Activated naive CD8-positive, alpha-beta T cell treated with anti-CD3 and anti-CD28 coated beads, Interleukin-2, amount 10 ng/mL, durations not matched to agents 7 days and 5 days (primary cell): ENCODE data around the gene MAGEB5. TPM values are rescaled to one million over a fixed set of nuclear protein-coding genes. Genes with fewer than 3 reads are reported as not detected.
"Not testable (repeated sequence)": the region's sequence is repeated elsewhere in the genome, so short reads cannot be mapped to it uniquely, and the experiment has no call there.

Source experiments
- ATAC-seq: fragments of 150-1000 bp; cut with Tn5 transposase; one replicate; pipeline ENCODE4 v1.10.0; 2021; ENCODE audit warnings: low read depth, moderate library complexity
- POLR2A ChIA-PET: fragments of 350-600 bp; sonication (Branson Sonifier 250); formaldehyde crosslinking; loops from one replicate; lab custom pipeline; 2021; ENCODE audit warnings: antibody characterized with exemption; lab: Charles Lee
- DNase-seq: peaks from one replicate; pipeline ENCODE4 v3.0.0; 2021
- H3K27ac Mint-ChIP-seq: one replicate; pipeline ENCODE4 v1.8.0; 2022; ENCODE audit warnings: mild to moderate bottlenecking, mixed read lengths
- H3K27me3 Mint-ChIP-seq: one replicate; pipeline ENCODE4 v1.8.0; 2022; ENCODE audit warnings: mild to moderate bottlenecking, moderate library complexity, mixed read lengths
- H3K36me3 Mint-ChIP-seq: one replicate; pipeline ENCODE4 v1.8.0; 2021; ENCODE audit warnings: mild to moderate bottlenecking, mixed read lengths
- H3K4me1 Mint-ChIP-seq: one replicate; pipeline ENCODE4 v1.8.0; 2021; ENCODE audit warnings: mixed read lengths
- H3K4me3 Mint-ChIP-seq: one replicate; pipeline ENCODE4 v1.8.0; 2022; ENCODE audit warnings: mild to moderate bottlenecking, moderate library complexity, mixed read lengths
- H3K9me3 Mint-ChIP-seq: one replicate; pipeline ENCODE4 v1.8.0; 2021; ENCODE audit warnings: mixed read lengths
- total RNA-seq, 2 experiments: library from RNA; stranded (reverse); gene quantifications; one replicate each; pipeline ENCODE4 v1.2.3, GENCODE V29; 2021

The MAGEB5 gene, protein sequence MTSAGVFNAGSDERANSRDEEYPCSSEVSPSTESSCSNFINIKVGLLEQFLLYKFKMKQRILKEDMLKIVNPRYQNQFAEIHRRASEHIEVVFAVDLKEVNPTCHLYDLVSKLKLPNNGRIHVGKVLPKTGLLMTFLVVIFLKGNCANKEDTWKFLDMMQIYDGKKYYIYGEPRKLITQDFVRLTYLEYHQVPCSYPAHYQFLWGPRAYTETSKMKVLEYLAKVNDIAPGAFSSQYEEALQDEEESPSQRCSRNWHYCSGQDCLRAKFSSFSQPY
- not detected for total RNA-seq

DNA sequence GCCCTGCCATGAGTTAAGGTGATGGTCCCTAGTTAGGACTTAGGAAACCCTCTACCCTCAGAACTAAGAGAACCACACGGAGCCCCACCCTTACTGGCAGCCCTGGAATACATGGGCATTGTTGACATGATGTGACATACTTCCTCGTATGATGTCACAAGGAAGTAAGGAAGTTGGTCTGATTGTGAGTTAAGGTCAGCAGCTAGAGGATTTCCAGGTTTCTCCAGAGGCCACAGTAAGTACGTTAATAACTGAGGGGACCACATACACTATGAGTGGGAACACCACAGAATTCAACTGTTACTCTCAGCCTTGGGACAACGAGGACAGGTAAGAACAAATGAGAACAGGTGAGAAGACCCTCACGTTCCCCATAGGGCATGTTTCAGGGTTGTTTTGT, at the start of gene MAGEB5:
Gene MAGEB5, plus strand, starts transcription at position 301 of the 400 bp plus-strand sequence. CDS start 1,133 bp downstream, outside the sequence.
- Mint-ChIP-seq H3K4me3 (no peak within 1 kb of the TSS), H3K9me3 (no peaks in the 10 kb centered on the region), H3K27ac (no peak within 1 kb of the TSS), H3K36me3 (no peaks in the 10 kb centered on the region), H3K27me3 (no peaks in the 10 kb centered on the region), H3K4me1 (no peaks in the 10 kb centered on the region)
- no peak for ATAC-seq
- no peak for DNase-seq
- POLR2A ChIA-PET = no interaction called here

DNA sequence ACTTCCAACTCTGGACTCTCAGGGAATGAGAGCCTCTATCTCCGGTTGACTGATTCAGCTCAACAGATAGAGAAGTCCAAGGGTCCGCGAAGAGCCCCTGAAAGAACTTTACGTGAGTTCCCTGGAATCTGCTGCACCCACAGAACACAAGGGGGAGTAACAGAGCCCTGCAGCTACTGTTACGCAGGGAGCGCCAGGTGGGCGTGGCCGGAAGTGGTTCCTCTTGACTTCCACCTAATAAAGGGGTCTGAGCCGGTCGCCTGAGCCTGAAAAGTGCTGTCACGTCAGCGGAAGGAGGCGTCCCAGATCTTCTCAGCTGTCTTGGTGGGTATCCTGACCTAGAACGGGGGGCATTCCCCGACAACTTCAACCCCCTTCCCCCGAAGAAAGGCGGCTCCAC, 23.8 kb upstream of the MAGEB5 start, which contains the start of gene MAGEB6:
Gene MAGEB6, plus strand, starts transcription at position 237 of the 400 bp plus-strand sequence. CDS start 1,407 bp downstream, outside the sequence.
- no peaks in the 10 kb centered on the region for H3K27me3 Mint-ChIP-seq
- no peaks in the 10 kb centered on the region for H3K9me3 Mint-ChIP-seq
- no peak within 1 kb of the TSS for H3K27ac Mint-ChIP-seq
- no peak for ATAC-seq
- H3K36me3 Mint-ChIP-seq = no peaks in the 10 kb centered on the region
- POLR2A ChIA-PET = no interaction called here
- no peak for DNase-seq
- H3K4me3 Mint-ChIP-seq = no peak within 1 kb of the TSS
- H3K4me1 Mint-ChIP-seq = no peaks in the 10 kb centered on the region

DNA sequence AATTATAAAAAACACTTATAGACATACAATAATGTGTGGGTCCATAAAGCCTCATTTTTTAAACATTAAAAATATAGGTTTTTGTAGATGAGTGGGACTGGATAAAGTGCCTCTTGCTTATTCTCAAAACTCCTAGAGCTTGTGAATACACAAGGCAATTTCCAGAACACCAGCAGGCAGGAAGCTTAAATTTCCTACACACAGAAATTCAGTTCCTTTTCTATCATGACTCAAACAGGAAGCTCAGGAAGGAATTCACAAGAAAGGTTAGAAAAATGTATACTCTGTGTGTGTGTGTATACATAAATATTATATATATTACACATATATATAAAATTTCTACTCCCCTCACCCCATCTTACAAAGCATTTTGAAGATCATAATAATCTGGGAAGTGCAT, 12.4 kb upstream of the MAGEB5 start:
- Mint-ChIP-seq H3K4me3 (no peak overlapping the region), H3K9me3 (no peaks in the 10 kb centered on the region), H3K27ac (no peak overlapping the region), H3K36me3 (no peaks in the 10 kb centered on the region), H3K27me3 (no peaks in the 10 kb centered on the region), H3K4me1 (no peaks in the 10 kb centered on the region)
- no peak for ATAC-seq
- POLR2A ChIA-PET = no interaction called here
- DNase-seq = no peak

DNA sequence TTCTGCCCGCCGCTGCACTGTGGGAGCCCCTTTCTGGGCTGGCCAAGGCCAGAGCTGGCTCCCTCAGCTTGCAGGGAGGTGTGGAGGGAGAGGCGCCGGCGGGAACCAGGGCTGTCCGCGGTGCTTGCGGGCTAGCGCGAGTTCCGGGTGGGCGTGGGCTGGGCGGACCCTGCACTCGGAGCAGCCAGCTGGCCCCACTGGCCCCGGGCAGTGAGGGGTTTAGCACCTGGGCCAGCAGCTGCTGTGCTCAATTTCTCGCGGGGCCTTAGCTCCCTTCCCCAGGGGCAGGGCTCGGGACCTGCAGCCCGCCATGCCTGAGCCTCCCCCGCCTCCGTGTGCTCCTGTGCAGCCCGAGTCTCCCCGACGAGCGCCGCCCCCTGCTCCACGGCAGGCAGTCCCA, 11.3 kb upstream of the MAGEB5 start:
- H3K27ac Mint-ChIP-seq, H3K36me3 Mint-ChIP-seq, H3K9me3 Mint-ChIP-seq, H3K4me3 Mint-ChIP-seq, DNase-seq, H3K27me3 Mint-ChIP-seq, H3K4me1 Mint-ChIP-seq, ATAC-seq, POLR2A ChIA-PET: not testable (repeated sequence)

DNA sequence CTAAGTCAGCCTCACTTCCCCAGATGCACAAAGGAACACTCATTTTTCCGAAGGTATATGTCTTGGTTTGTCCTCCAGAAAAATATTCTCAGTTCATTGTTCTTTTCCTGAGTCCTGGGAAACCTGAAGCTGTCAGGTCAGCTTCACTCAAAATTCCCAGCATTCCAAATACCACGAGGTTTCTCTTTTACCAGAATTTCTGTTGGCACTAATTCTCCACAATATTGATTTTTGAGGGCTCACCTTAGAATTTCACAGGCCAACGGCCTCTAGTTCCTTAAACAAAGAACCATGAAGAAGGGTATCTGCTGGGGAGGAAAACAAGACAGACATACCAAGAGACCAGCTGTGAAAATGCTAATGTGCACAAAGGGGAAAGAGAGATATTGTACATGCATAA, 8.0 kb upstream of the MAGEB5 start:
- no peak for DNase-seq
- POLR2A ChIA-PET = no interaction called here
- Mint-ChIP-seq H3K4me3 (no peak overlapping the region), H3K27me3 (no peaks in the 10 kb centered on the region), H3K4me1 (no peaks in the 10 kb centered on the region), H3K27ac (no peak overlapping the region), H3K9me3 (no peaks in the 10 kb centered on the region), H3K36me3 (no peaks in the 10 kb centered on the region)
- no peak for ATAC-seq

DNA sequence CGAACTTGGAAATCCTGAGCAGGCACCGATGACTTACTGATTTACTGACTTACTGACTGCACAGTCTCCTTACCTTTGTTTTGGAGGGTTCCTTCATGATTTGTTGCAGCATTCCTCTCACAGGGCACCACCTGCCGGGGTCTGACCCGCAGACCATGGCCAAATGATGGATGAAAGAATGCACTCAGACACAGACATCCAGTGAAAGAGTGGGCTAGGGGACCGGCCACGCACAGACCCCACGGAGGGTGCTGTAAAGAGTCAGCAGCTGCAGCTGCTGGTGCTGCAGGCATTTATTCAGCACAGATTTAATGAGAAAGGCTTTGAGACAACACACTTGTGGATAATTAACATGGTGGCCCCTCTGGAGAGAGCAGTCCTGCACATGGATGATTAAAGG, 3.4 kb downstream of the MAGEB5 start:
- Mint-ChIP-seq H3K4me1 (no peaks in the 10 kb centered on the region), H3K36me3 (no peaks in the 10 kb centered on the region), H3K27ac (no peak overlapping the region), H3K9me3 (no peaks in the 10 kb centered on the region), H3K27me3 (no peaks in the 10 kb centered on the region), H3K4me3 (no peak overlapping the region)
- ATAC-seq (no peak), DNase-seq (no peak)
- POLR2A ChIA-PET = no interaction called here

DNA sequence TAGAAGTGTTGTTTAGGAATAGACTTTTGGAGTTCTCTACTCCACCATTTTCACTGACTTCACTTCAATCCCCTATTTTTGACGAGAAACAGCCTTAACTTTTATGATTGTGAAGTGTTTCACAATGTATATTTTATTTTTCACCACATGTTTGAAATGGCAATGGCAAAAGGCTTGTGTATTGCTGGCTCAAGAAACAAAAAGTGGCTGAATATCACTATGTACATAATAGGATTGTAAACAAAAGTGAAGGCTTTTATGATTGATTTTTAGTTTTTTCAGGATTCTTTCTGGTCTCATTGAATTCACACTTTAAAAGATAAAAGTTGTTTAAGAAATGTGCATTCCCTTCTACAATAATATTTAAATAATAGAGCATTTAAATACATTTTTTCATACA, 18.2 kb downstream of the MAGEB5 start:
- no peak for DNase-seq
- no peak for ATAC-seq
- Mint-ChIP-seq H3K4me3 (no peak overlapping the region), H3K4me1 (no peaks in the 10 kb centered on the region), H3K36me3 (no peaks in the 10 kb centered on the region), H3K27ac (no peak overlapping the region), H3K27me3 (no peaks in the 10 kb centered on the region), H3K9me3 (peaks cover 1% of the 10 kb centered on the region)
- POLR2A ChIA-PET = no interaction called here

DNA sequence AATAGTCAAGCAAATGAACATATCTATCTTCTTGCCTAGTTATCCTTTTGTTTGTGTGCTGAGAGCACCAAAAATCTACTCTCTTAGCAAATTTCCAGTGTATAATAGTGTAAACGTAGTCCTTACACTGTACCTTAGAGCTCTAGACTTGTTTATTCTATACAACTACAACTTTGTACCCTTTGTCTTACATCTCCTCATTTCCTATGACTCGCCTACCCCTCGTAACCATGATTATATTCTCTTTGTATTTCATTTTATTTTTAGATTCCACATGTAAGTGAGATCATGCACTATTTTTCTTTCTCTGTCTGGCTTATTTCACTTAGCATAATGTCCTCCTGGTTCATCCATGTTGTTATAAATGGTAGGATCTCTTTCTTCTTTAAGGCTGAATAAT, 37.6 kb downstream of the MAGEB5 start:
- Mint-ChIP-seq H3K27ac (no peak overlapping the region), H3K27me3 (no peaks in the 10 kb centered on the region), H3K4me3 (no peak overlapping the region), H3K4me1 (no peaks in the 10 kb centered on the region), H3K9me3 (no peaks in the 10 kb centered on the region), H3K36me3 (no peaks in the 10 kb centered on the region)
- ATAC-seq (no peak), DNase-seq (no peak)
- POLR2A ChIA-PET = no interaction called here

DNA sequence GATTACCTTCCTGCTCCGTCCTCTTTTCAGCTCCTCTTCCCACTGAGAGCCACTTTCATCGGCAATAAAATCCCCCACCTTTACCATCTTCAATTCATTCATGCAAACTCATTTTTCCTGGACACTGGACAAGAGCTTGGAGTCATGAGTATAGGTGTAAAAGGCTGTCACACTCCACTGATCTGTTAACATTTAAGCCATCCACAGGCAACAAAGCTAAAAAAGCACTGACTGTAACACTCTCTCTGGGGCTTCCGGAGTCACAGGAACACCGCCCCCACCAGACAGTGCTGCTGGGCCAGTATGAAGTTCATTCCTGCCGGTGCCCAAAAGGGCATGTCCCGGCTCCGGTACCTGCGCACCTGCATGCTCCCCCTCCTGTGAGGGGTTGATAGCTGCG, 38.5 kb downstream of the MAGEB5 start:
- Mint-ChIP-seq H3K9me3 (no peaks in the 10 kb centered on the region), H3K36me3 (no peaks in the 10 kb centered on the region), H3K4me3 (no peak overlapping the region), H3K4me1 (no peaks in the 10 kb centered on the region), H3K27ac (no peak overlapping the region), H3K27me3 (no peaks in the 10 kb centered on the region)
- ATAC-seq (no peak), DNase-seq (no peak)
- POLR2A ChIA-PET = no interaction called here

DNA sequence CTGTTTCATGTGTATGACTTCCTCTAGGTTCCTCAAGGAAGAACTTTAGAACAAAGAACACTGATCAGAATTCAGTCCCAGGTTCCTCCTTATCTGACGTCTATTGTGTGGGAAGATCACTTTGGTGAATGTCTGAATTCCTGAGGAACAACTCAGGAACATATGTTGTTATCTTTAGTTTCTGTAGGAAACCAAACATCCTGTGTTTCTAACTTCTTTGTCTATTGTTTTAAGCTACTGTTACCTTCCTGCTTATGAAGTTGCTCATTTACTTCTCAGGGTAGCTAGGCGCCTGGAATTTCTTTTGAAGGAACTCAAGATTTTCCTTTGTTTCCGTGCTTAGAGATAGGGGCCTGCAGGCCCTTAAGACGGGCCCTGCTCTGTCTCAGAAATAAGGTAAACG, 46.2 kb downstream of the MAGEB5 start:
- Mint-ChIP-seq H3K4me3 (no peak overlapping the region), H3K27me3 (no peaks in the 10 kb centered on the region), H3K9me3 (no peaks in the 10 kb centered on the region), H3K4me1 (no peaks in the 10 kb centered on the region), H3K27ac (no peak overlapping the region), H3K36me3 (no peaks in the 10 kb centered on the region)
- DNase-seq (no peak), ATAC-seq (no peak)
- POLR2A ChIA-PET = no interaction called here

Other genes starting within 250 kb of the MAGEB5 start
- gene MAGEB18, start 77.8 kb upstream of the MAGEB5 start, total RNA-seq = not detected
- not detected for gene MAGEB6B, start 55.6 kb upstream of the MAGEB5 start, total RNA-seq
- not detected for gene MAGEB6, start 23.7 kb upstream of the MAGEB5 start, total RNA-seq